H4 (cell line): Measurements from ENCODE around the gene NELL1. TPM values are rescaled to one million over a fixed set of nuclear protein-coding genes. Genes with fewer than 3 reads are reported as not detected.

Experiments
- DNase-seq: peaks from one replicate; pipeline ENCODE4 v3.0.0-alpha.2; 2015; ENCODE audit warnings: low spot score
- total RNA-seq: library from RNA; depleted of rRNA; stranded (reverse); fragments of >200 nt; shearing (Covaris generic); gene quantifications from 2 replicates; pipeline ENCODE4 v1.2.3, GENCODE V29; 2014

Gene NELL1
- total RNA-seq, 1 experiment from 2014 or later: 0.02 TPM

- no peak for DNase-seq
Measured at GRCh38 chr11:21481255-21481654, 811.9 kb downstream of the NELL1 start.

GRCh38 chr11:21484039-21484438 lies 814.7 kb downstream of the NELL1 start:
- DNase-seq: no peak

DNA sequence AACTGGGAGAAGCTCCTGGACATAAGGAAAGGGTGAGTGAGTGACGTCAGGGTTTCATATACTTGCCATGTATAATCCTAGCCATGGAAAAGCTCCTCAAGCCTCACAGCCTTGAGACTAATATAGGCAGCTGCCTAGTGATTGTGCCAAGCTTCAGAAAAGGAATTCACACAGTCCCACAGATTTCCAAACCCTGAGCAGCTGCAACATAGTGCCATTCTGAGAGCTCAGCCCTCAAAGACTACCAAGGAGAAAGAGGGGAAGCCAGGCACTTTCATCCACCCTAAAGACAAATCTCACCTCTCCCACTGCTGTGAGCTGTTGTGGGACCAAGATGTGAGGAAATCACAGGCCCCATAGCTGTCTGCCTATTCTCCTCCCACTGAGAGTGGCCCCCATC lies 815.6 kb downstream of the NELL1 start:
- DNase-seq: no peak

DNA sequence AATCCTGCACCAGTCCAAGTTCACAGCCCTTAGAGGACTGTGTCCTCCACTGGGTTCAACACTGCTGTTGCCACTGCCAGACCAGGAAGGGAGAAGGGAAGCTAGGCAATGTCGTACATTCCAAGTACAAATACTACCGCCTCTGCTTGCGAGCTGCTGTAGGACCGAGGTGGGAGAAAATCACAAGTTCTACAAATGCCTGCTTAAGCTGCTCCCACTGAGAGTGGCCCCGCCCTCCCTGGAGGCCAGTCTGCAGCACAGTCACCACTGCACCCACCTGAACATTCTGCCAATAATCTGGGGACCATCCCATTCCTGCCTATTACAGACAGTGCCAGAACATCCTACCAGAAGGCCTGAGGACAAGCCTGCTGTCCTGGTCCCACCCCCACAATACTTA lies 816.0 kb downstream of the NELL1 start:
- no peak for DNase-seq

DNA sequence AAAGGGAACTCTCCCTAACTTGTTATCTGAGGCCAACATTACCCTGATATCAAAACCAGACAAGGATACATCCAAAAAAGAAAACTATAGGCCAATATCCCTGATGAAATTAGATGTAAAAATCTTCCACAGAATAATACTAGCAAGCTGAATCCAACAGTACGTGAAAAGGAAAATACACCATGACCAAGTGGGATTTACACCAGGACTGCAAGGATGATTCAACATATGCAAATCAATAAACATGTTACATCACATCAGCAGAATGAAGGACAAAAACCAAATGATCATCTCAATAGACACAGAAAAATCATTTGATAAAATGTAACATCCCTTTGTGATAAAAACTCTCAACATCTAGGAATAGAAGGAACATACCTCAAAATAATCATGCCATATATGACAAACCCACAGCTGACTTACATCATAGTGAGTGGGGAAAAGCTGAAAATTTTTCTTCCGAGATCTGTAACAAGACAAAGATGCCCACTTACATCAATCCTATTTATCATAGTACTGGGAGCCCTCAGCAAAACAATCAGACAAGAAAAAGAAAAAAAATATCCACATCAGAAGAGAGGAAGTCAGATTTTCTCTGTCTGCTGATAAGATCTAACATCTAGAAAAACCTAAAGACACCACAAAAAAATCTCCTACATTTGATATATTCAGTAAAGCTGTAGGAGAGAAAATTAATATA lies 820.2 kb downstream of the NELL1 start:
- no peak for DNase-seq

- no peak for DNase-seq
Measured at GRCh38 chr11:21492931-21493330, 823.5 kb downstream of the NELL1 start.

DNA sequence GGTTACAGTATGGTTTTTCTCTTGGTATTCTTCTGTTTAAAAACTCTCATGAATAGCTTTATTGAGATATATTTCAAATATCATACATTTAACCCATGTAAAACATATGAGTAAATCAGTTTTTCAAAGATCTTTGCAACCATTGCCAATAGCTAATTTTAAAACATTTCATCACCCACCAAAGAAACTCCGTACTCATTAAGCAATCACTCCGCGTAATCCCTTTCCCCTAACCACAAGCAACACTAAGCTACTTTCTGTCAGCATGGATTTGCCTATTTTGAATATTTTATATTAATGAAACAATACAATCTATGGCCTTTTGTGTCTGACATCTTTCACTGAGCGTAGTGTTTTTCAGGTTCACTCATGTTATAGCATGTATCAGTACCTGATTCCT lies 825.6 kb downstream of the NELL1 start:
- DNase-seq: no peak

DNA sequence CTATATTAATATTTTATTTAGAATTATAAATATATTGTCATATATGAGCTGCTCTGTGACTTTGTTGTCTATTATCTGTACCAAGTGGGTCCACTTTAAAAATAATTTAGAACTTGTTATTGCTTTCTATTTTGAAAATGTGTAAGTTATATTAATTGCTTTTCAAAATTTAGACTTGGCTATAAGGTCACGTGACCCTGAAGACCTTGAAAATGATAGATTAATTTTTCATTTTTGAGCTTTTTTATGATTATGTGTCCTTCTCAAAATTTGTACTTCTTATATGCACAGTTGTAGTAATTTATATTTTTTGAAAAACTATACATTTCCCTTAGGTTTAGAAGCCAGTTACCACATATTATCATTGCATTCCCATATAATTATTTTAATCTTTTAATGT lies 826.5 kb downstream of the NELL1 start:
- DNase-seq: no peak

DNA sequence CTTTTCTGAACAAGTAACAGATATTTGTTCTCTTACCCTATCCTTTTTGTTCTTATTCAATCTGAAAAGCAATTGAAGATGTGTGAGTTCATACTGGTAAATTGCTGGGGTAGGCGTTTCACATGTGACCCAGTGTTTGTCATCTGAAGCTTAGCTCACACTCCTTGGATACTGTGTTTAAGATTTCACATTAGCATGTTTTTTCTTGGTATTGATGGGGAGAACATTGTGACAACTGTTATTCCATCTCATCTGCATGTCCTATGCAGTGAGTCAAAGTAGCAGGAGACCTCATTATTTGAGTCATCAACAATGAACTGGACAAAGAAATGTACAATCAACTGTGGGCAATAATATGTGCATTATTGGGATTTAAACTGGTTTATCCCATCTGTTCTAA lies 831.9 kb downstream of the NELL1 start:
- no peak for DNase-seq

- DNase-seq: no peak
Measured at GRCh38 chr11:21505070-21505469, 835.7 kb downstream of the NELL1 start.

DNA sequence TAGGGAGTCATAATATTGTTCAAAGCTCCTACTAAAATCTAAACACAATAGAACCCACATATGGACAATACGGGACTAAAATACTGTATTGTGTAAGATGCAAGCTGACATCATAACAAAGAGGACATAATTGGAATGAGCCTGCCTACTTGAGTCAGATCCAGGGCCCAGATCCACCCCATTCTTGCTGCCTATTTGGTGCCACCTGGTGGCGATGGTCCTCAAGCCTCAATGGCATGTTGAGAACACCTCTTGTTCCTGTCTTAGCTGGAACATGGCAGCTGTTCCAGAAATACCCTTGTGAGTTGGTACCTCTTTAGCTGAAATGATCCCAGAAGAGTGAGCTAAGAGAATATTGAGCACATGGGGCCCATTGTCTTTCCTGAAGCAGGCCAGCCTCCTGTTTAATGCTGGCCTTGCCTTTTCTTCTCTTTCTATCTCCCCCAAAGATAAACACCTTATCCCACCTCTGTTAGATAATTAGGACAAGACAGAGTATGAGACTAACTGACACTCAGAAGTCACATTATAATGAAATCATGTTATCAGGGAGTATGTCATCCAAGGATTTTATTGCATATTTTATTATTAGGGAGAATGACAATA lies 842.6 kb downstream of the NELL1 start:
- peak; percentile 35 for DNase-seq

DNA sequence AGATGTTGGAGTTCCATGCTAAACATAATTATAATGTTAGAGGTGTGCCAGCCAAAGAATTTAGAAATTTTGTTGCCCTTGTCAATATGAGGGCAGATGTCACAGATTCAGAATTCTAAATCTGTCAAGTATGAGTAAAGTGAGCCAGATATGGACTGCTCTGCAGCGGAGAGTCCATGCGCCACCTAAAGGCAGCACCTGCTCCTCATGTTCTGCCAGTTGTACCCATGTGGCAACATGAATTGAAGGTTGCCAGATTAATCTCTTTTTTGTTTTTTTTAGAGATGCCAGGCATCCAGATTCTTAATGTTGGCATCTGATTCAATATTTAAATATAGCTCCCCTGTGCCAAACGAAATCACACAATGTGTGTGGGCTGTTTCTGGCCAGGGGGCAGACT lies 844.9 kb downstream of the NELL1 start:
- DNase-seq: no peak

GRCh38 chr11:21520244-21520643 lies 850.9 kb downstream of the NELL1 start:
- DNase-seq: no peak

DNA sequence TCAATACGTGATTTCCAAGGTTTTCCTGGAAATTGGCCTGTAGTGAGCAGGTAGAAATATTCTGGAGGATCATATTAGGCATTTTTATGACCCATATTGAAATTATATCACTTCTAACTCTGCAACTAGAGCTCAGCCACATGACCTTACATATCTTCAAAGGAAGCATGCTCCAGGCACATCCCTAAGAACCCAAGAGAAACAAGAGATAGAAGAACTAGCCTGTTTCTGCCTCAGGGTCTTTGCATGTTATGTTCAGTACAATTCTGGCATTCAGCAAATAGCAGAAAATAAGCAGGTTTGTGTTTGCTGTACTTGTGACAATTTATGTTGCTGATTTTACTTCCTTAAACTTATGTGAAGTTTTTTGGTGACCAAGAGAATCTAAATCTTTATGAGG lies 859.8 kb downstream of the NELL1 start:
- no peak for DNase-seq

DNA sequence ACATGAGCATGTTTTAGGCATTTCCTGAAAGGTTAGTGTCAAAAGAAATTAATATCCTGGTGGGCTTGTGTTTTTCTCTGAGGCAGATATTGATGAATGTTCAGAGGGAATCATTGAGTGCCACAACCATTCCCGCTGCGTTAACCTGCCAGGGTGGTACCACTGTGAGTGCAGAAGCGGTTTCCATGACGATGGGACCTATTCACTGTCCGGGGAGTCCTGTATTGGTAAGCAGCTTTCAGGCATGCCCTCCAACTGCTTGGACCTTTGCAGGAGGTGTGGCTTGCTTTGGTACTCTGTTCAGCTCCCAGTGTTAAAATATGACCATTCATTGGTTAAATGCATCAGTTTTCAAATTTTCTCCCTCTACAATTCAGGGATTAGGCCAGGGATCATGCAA lies 864.9 kb downstream of the NELL1 start:
- DNase-seq: no peak

GRCh38 chr11:21537980-21538379 lies 868.6 kb downstream of the NELL1 start:
- no peak for DNase-seq

DNA sequence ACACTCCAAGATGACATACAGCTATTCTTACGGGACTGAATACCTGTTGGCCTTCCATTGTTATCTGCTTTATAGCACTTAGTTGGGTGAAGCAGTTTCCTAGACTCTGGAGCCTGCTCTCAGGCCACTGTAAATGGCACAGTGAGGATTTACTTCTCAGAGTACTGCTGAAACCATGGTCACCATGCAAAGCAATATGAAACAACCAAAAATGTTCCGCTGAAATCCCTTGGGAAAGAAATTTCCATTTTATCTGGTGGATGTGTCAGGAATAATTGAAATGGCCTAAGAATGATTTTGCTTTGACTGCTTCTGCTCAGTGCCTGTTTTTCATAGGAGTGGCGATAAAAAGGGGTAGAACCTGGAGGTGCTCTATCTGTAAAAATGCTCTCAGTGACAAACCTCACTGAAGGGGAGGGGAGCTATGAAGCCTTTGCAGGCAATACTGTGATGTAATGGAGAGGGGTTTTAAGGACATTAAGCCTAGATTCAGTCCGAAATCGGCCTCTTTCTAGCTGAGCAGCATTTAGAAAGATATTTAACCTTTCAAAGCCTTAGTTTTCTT lies 871.9 kb downstream of the NELL1 start:
- no peak for DNase-seq

GRCh38 chr11:21543901-21544300 lies 874.5 kb downstream of the NELL1 start:
- DNase-seq: no peak

DNA sequence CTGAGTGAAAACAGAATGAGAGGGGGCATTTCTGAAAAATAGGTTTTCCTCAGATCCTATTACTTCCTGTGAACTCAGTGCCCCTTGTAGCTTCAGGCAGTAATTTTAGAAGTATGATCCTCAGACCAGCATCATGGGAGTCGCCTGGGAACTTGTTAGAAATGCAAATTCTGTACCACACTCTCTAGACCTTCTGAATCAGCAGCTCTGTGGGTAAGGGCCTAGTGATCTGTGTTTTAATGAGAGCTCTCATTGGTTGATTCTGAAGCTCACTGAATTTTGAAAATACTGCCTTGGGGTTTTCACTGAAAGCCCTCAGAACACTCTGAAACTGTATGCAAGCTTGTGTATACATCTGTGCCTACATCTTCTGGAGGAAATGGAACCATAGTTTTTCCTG lies 876.3 kb downstream of the NELL1 start:
- no peak for DNase-seq

DNA sequence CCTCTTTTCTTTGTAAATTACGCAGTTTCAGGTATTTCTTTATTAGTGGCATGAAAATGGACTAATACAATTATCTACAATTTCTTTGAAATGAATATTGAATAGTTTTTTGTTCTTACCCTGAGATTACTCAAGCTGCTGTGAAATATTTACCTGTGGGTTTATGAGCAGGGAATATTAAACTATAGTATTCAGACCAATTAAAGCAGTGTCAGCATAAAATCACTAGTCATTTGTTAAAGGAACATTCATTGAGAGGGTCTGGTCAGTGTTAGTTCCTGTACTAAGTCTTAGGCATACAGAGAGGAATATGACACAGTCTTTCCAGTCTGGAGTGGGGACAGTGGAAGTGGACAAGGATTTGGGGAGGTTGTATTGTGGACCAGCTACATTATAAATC lies 877.3 kb downstream of the NELL1 start:
- no peak for DNase-seq

DNA sequence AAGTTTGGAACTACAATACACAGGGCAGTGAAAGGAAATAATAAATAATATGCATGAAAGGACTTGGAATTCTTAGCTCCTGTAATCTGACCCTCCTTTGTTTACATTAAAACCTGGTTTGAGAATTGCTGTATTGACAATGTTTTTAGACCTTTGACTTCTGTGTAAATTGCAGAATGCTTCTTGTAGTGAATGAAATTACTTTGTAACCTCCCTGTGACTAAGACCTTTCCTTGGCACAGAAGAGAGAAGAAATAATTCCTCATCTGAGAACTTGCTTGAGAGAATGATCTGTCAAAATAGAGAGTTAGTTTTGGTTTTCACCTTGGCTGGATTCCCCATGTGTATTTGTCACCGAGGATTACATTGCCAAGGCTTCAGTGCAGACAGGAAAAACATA lies 883.5 kb downstream of the NELL1 start:
- DNase-seq: no peak

DNA sequence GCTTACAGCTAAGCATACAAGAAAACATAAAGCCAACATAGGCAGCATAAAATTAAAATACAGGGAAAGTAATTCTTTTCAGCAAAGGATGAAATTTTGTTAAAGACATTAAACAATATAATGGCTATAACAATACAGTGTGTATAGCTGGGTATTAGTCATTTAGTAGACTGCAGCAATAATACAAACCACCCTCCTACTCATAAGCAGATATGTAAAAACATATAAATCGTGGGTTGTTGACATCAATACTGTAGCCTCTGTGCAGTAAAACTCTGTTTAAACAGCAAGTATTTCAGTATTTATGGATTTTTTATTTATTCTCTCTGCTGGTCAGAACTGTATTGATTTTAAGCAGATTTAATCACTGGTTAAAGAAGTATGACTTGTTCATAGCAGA lies 884.4 kb downstream of the NELL1 start:
- no peak for DNase-seq

DNA sequence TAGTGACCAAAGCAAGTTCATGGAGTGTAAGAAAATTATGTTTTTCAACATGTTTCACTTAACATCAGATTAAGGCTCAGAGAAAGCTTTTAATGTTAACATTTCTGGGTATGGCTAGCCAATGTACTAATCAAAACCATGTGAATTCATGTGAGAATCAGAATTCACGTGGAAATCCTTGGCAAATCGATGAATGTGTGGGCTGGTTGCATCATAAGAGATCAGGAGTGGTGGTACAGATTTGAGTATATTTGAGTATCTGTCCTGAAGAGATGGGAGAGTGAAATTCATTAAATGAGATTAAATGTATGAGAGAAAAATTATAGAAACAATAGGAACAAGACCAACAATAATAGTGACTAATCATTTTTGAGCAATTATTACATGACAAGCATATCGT lies 884.9 kb downstream of the NELL1 start:
- no peak for DNase-seq

- DNase-seq: no peak
Measured at GRCh38 chr11:21556926-21557325, 887.5 kb downstream of the NELL1 start.
